ENCODE measurements around the gene PRC1.

DNA sequence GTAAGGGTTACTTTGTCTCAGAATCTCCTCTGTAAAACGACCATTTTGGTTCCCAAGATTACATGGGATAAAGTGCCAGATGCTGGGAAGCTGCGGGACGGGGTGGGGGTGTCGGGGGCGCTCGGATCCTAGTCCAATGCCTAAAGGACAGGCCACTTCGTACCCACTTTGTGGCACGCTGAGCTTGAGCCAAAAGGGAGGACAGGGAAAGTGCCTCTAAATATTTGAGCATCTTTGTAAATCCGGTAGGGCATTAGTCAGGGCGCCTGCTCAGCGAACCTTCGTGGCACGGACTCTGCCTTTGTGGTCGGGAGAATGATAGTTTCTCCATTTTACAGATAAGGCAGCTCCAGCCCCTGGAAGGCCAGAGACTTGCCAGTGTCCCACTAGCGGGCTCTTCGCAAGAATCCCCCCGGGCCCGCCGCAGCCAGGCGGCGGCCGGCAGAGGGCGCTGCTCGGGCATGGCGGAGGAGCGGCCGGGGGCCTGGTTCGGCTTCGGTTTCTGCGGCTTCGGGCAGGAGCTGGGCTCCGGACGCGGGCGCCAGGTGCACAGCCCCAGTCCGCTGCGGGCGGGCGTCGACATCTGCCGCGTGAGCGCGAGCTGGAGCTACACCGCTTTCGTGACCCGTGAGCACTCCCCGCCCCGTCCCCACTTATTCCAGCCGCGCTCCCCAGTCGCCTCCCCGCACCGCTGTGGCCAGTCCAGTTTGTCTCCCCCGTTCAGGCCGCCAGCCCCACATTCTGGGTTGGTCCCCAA is 37.9 kb downstream of the PRC1 start:
- TF ChIP-seq EZH2phosphoT487 (IDR thresholded peaks at IDR 0.05; ENCODE audit: borderline replicate concordance, low read depth, low read length) = no peak
- TF ChIP-seq, protein P1, sequence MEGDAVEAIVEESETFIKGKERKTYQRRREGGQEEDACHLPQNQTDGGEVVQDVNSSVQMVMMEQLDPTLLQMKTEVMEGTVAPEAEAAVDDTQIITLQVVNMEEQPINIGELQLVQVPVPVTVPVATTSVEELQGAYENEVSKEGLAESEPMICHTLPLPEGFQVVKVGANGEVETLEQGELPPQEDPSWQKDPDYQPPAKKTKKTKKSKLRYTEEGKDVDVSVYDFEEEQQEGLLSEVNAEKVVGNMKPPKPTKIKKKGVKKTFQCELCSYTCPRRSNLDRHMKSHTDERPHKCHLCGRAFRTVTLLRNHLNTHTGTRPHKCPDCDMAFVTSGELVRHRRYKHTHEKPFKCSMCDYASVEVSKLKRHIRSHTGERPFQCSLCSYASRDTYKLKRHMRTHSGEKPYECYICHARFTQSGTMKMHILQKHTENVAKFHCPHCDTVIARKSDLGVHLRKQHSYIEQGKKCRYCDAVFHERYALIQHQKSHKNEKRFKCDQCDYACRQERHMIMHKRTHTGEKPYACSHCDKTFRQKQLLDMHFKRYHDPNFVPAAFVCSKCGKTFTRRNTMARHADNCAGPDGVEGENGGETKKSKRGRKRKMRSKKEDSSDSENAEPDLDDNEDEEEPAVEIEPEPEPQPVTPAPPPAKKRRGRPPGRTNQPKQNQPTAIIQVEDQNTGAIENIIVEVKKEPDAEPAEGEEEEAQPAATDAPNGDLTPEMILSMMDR (conservative IDR thresholded peaks at IDR 0.05; ENCODE audit: low read length) = peak; percentile 94

Data from OCI-LY7 (cell line).